Neural cell (in vitro differentiated cells): ENCODE data around the gene RYR2.

Source experiments
- EZH2 ChIP-seq: fragments of 200-600, 300-800 bp; shearing (Covaris generic), sonication (generic); IDR thresholded peaks from 2 replicates; pipeline ENCODE4 v1.6.1; 2014; ENCODE audit warnings: antibody characterized with exemption, low read length, borderline replicate concordance, mild to moderate bottlenecking; ENCODE audit not compliant: insufficient read depth, poor library complexity, severe bottlenecking
- TF ChIP-seq, protein P1 (sequence below): fragments of 450-650 bp; IDR thresholded peaks from 2 replicates; pipeline ENCODE4 v1.5.1; 2014; ENCODE audit warnings: antibody characterized with exemption, mild to moderate bottlenecking, moderate library complexity; ENCODE audit not compliant: poor library complexity, severe bottlenecking
- TF ChIP-seq, protein P2 (sequence below): IDR thresholded peaks from 2 replicates; pipeline ENCODE4 v1.6.1; 2012; ENCODE audit warnings: borderline replicate concordance

- TF ChIP-seq EZH2: no peak
- TF ChIP-seq, protein P1, sequence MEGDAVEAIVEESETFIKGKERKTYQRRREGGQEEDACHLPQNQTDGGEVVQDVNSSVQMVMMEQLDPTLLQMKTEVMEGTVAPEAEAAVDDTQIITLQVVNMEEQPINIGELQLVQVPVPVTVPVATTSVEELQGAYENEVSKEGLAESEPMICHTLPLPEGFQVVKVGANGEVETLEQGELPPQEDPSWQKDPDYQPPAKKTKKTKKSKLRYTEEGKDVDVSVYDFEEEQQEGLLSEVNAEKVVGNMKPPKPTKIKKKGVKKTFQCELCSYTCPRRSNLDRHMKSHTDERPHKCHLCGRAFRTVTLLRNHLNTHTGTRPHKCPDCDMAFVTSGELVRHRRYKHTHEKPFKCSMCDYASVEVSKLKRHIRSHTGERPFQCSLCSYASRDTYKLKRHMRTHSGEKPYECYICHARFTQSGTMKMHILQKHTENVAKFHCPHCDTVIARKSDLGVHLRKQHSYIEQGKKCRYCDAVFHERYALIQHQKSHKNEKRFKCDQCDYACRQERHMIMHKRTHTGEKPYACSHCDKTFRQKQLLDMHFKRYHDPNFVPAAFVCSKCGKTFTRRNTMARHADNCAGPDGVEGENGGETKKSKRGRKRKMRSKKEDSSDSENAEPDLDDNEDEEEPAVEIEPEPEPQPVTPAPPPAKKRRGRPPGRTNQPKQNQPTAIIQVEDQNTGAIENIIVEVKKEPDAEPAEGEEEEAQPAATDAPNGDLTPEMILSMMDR: no peak
- TF ChIP-seq, protein P2, sequence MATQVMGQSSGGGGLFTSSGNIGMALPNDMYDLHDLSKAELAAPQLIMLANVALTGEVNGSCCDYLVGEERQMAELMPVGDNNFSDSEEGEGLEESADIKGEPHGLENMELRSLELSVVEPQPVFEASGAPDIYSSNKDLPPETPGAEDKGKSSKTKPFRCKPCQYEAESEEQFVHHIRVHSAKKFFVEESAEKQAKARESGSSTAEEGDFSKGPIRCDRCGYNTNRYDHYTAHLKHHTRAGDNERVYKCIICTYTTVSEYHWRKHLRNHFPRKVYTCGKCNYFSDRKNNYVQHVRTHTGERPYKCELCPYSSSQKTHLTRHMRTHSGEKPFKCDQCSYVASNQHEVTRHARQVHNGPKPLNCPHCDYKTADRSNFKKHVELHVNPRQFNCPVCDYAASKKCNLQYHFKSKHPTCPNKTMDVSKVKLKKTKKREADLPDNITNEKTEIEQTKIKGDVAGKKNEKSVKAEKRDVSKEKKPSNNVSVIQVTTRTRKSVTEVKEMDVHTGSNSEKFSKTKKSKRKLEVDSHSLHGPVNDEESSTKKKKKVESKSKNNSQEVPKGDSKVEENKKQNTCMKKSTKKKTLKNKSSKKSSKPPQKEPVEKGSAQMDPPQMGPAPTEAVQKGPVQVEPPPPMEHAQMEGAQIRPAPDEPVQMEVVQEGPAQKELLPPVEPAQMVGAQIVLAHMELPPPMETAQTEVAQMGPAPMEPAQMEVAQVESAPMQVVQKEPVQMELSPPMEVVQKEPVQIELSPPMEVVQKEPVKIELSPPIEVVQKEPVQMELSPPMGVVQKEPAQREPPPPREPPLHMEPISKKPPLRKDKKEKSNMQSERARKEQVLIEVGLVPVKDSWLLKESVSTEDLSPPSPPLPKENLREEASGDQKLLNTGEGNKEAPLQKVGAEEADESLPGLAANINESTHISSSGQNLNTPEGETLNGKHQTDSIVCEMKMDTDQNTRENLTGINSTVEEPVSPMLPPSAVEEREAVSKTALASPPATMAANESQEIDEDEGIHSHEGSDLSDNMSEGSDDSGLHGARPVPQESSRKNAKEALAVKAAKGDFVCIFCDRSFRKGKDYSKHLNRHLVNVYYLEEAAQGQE: no peak
These were observed 599.0 kb downstream of the RYR2 start for GRCh38 chr1:237640966-237641365.
